Upper lobe of right lung (tissue), 1 donor: ENCODE measurements around the gene GTF2I. TPM values are rescaled to one million over a fixed set of nuclear protein-coding genes. Genes with fewer than 3 reads are reported as not detected.

Source experiments
- ATAC-seq: fragments of 200-7000 bp; cut with Tn5 transposase; one replicate; pipeline ENCODE4 v1.9.1; 2020; ENCODE audit warnings: mild to moderate bottlenecking, moderate library complexity
- DNase-seq: peaks from one replicate; pipeline ENCODE4 v3.0.0-alpha.2; 2020
- H3K27ac ChIP-seq: fragments of 200-600 bp; one replicate; pipeline ENCODE4 v1.8.0; 2022
- H3K27me3 ChIP-seq: fragments of 200-600 bp; one replicate; pipeline ENCODE4 v1.8.0; 2022; ENCODE audit warnings: mild to moderate bottlenecking
- H3K36me3 ChIP-seq: fragments of 200-600 bp; one replicate; pipeline ENCODE4 v1.8.0; 2022
- H3K4me1 ChIP-seq: fragments of 200-600 bp; one replicate; pipeline ENCODE4 v1.8.0; 2022
- H3K4me3 ChIP-seq: fragments of 200-600 bp; one replicate; pipeline ENCODE4 v1.8.0; 2022; ENCODE audit warnings: mild to moderate bottlenecking
- H3K9me3 ChIP-seq: fragments of 200-600 bp; one replicate; pipeline ENCODE4 v1.8.0; 2022
- intact Hi-C: fragments of 100-400 bp; cut with DNase I; formaldehyde crosslinking; loops from one replicate; pipeline ENCODE4 v1.11.0; 2022
- long read RNA-seq: library from polyadenylated mRNA; unstranded; transcript quantifications from one replicate; pipeline ENCODE4 v2.0.0, GENCODE V29; 2021
- total RNA-seq: library from RNA; stranded (reverse); fragmentation: NEBNext Ultra II Directional; extraction: Animal tissue kit (Norgen Biotek cat#: 25700); gene quantifications from one replicate; pipeline ENCODE4 v1.2.1, GENCODE V29; 2021
- TF ChIP-seq, protein P1 (sequence below): fragments of 200-600 bp; IDR thresholded peaks from one replicate; pipeline ENCODE4 v1.8.0; 2022; ENCODE audit warnings: antibody characterized with exemption
- donor health status: DM: no; HTN: yes; CAD: no; lungs with severe emphysema.

Gene GTF2I
- 221 TPM for total RNA-seq
- long read RNA-seq, full-length matches to known transcripts: 17 of 136 reads
- long read RNA-seq, partial matches to known transcripts: 106 of 136 reads
- long read RNA-seq, other reads (novel, unspliced or antisense): 13 of 136 reads

DNA sequence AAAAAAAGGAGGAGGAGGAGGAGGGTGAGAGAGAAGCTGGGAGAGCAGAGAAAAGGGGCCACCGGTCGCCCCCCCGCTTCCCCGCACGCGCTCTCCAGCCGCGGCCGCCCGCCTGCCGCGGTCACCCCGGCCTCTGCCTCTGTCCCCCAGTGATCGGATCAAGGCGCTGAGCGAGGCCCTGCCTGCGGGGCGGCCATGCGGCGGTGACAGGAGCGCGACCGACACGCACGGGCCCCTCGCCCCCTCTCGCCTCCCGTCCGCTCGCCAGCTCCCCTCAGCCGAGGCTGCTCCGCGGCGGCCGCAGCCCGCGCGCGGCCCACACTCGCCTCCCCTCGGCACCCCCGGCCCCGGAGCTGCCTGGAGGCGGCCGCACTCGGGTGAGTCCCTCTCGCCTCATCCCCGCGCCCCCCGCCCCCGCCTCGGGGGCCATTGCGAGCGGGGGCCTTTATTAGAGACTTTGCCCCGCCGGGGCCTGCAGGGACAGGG, at the start of gene GTF2I:
TSS of gene GTF2I (plus strand) at position 27 of the 486 bp plus-strand sequence. CDS start 31,411 bp downstream, outside the sequence.
- no peaks in the 10 kb centered on the region for H3K27me3 ChIP-seq
- H3K9me3 ChIP-seq: no peaks in the 10 kb centered on the region
- H3K4me1 ChIP-seq: peaks cover 45% of the 10 kb centered on the region
- peak within 1 kb of the TSS; percentile 97 for H3K4me3 ChIP-seq
- DNase-seq (no peak), ATAC-seq (no peak)
- TF ChIP-seq, protein P1, sequence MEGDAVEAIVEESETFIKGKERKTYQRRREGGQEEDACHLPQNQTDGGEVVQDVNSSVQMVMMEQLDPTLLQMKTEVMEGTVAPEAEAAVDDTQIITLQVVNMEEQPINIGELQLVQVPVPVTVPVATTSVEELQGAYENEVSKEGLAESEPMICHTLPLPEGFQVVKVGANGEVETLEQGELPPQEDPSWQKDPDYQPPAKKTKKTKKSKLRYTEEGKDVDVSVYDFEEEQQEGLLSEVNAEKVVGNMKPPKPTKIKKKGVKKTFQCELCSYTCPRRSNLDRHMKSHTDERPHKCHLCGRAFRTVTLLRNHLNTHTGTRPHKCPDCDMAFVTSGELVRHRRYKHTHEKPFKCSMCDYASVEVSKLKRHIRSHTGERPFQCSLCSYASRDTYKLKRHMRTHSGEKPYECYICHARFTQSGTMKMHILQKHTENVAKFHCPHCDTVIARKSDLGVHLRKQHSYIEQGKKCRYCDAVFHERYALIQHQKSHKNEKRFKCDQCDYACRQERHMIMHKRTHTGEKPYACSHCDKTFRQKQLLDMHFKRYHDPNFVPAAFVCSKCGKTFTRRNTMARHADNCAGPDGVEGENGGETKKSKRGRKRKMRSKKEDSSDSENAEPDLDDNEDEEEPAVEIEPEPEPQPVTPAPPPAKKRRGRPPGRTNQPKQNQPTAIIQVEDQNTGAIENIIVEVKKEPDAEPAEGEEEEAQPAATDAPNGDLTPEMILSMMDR: no peak
- H3K27ac ChIP-seq: peak within 1 kb of the TSS; percentile 97
- H3K36me3 ChIP-seq: no peaks in the 10 kb centered on the region
- intact Hi-C loops: no loop called here

DNA sequence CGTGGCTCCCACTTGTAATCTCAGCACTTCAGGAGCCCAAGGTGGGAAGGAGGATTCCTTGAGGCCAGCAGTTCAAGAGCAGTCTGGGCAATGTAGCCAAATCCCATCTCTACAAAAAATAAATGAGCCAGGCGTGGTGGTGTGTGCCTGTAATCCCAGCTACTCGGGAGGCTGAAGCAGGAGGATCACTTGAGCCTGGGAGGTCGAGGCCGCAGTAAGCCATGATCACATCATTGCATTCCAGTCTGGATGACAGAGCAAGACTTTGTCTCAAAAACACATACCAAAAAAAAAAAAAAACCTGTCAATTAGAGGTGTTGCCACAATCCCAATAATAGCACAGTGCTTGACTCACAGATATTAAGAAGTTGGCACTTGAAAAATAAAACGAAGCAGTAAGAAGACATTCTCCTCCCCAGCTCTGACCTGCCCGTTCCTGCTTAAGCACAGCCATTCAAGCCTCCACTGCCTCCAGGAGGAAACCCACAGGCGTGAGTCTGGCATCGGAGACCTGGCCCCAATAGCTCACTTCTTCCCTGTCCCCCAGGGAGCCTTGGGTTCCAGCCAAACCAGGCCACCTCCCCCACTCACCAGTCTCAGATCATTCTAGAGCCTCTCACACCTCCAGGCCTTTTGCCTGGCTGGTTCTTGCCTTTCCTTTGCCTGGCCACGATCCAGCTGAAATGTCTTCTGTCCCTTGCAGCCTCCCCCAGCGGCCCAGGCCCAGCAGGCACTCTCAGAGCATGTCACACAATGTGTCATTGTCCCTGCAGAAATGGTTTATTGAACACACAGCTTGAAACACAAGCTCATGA, 45.3 kb upstream of the GTF2I start:
- TF ChIP-seq, protein P1: no peak
- intact Hi-C loops: no loop called here
- Histone ChIP-seq H3K9me3 (no peaks in the 10 kb centered on the region), H3K36me3 (no peaks in the 10 kb centered on the region), H3K27ac (peak overlapping the region; percentile 55), H3K4me1 (peaks cover 5% of the 10 kb centered on the region), H3K4me3 (no peak overlapping the region), H3K27me3 (no peaks in the 10 kb centered on the region)
- DNase-seq (peak; percentile 76), ATAC-seq (peak; percentile 45)

DNA sequence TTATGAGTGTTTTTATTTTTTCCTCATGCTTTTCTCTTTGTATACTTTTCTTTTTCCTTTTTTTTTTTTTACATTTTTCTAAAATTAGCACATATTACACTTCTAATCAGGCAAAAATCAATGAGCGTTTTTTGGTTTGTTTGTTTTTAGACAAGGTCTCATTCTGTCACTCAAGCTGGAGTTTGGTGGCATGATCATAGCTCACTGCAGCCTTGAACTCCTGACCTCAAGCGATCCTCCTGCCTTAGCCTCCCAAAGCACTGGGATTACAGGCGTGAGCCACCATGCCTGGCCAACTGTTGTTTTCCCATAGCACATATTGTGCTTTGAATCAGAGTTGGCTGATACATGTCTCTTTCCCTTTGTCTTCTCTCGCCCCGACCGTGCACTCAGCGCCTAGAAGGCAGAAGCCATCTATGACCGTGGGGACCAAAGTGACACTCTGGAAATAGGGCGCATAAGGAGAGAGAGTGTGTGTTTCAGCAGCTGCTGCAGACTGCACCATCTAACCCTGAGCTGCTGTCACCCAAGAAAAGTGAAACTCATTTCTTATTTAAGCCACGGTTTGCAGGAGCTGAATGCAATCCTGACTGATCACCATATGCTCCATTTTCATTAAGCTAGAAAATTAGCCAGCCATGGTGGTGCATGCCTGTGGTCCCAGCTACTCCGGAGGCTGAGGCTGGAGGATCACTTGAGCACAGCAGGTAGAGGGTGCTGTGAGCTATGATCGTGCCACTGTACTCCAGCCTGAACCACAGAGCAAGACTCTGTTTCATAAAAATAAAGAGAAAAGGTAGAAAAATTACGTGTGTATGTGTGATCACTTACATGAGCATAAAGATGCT, 41.4 kb upstream of the GTF2I start:
- ATAC-seq (no peak), DNase-seq (no peak)
- no peak overlapping the region for H3K4me3 ChIP-seq
- H3K9me3 ChIP-seq: no peaks in the 10 kb centered on the region
- no peak overlapping the region for H3K27ac ChIP-seq
- intact Hi-C loops: no loop called here
- TF ChIP-seq, protein P1: no peak
- H3K27me3 ChIP-seq: no peaks in the 10 kb centered on the region
- no peaks in the 10 kb centered on the region for H3K36me3 ChIP-seq
- H3K4me1 ChIP-seq: peaks cover 12% of the 10 kb centered on the region

- TF ChIP-seq, protein P1: no peak
- intact Hi-C loops: no loop called here
- Histone ChIP-seq H3K4me1 (peaks cover 12% of the 10 kb centered on the region), H3K9me3 (no peaks in the 10 kb centered on the region), H3K27me3 (no peaks in the 10 kb centered on the region), H3K4me3 (no peak overlapping the region), H3K27ac (no peak overlapping the region), H3K36me3 (no peaks in the 10 kb centered on the region)
- DNase-seq: peak; percentile 68
- peak; percentile 85 for ATAC-seq
Observed at GRCh38 chr7:74617180-74617744, 40.3 kb upstream of the GTF2I start.

DNA sequence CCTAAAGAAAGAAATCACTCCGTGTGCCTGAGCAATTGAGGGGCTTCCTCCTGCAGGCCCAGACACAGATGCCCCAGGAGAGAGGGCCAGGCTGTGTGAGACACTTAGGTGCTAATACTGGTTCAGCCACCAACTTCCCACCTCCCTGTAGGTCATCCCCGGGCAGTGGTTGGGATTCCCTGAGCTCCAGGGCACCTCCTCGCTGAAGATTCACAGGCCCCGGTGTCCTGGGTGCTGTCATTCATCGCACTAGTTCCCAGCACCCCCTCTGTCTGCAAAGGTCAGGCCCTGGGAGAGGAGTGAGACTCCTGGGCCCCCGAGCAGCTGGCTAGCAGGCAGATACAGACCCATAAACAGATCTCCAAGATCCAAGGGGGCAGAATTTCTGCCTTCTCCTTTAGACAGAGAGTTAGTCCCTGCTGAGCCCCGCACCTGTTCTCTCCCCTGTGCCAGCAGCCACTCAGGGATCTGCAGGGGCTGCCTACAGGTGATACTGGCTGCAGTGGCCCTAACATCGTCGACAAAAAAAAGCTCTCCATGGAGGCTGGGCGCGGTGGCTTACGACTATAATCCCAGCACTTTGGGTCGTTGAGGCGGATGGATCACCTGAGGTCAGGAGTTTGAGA, 38.2 kb upstream of the GTF2I start:
- ATAC-seq (no peak), DNase-seq (no peak)
- Histone ChIP-seq H3K4me1 (peaks cover 12% of the 10 kb centered on the region), H3K4me3 (no peak overlapping the region), H3K36me3 (no peaks in the 10 kb centered on the region), H3K27me3 (no peaks in the 10 kb centered on the region), H3K9me3 (no peaks in the 10 kb centered on the region), H3K27ac (no peak overlapping the region)
- TF ChIP-seq, protein P1: no peak
- intact Hi-C loops: no loop called here
